LNCAP (cell line): ENCODE data around the gene GALNT10.

Experiments used
- CTCF ChIP-seq: fragments of 450-650 bp; IDR thresholded peaks from 2 replicates; pipeline ENCODE4 v1.5.1; 2017; ENCODE audit warnings: mild to moderate bottlenecking

The GALNT10 gene

GRCh38 chr5:154470137-154470536 lies 279.6 kb downstream of the GALNT10 start:
- no peak for TF ChIP-seq CTCF
